CD4-positive, alpha-beta T cell treated with Interleukin-21 for 1 hour (primary cell): ENCODE data around the gene IGBP1.
"Not testable (repeated sequence)": the region's sequence is repeated elsewhere in the genome, so short reads cannot be mapped to it uniquely, and the experiment has no call there.

Experiments
- DNase-seq: peaks from one replicate; pipeline ENCODE4 v3.0.0-alpha.2; 2020

The IGBP1 gene

DNA sequence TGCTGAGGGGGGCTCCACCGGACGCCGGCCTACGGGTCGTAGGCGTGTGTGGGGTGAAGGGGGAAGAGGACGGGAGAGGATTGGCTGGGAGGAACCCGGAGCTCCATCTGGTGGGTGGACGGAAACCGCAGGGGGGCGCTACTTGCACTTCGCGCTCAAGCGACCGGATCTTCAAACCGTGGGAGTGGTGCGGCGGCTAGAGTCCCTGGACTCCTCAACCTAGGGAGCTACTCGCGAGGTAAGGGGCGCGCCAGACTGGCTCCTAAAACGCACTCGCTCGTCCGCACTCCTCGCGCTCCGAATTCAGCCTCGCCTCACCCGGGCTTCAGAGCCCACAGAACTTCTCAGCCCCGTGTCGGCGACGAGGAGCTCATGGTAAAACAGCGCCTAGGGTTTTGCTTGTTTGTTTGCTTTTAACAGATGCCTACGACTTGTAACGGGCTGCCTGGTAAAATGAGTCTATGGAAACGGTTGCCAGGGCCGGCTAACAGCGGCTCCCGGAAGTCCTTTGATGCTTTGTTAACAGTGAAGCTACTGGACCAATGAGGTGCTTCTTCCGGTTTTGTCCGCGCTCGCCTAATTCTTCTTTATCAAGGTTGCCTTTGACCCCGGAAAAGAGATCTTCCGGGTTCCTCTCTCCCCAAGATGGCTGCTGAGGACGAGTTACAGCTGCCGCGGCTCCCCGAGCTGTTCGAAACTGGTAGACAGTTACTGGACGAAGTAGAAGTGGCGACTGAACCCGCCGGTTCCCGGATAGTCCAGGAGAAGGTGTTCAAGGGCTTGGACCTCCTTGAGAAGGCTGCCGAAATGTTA, at the start of gene IGBP1:
Gene IGBP1, plus strand, starts transcription at position 145 of the 813 bp plus-strand sequence. Its CDS starts 501 bp downstream, at position 646.
- peak; percentile 88 for DNase-seq

DNA sequence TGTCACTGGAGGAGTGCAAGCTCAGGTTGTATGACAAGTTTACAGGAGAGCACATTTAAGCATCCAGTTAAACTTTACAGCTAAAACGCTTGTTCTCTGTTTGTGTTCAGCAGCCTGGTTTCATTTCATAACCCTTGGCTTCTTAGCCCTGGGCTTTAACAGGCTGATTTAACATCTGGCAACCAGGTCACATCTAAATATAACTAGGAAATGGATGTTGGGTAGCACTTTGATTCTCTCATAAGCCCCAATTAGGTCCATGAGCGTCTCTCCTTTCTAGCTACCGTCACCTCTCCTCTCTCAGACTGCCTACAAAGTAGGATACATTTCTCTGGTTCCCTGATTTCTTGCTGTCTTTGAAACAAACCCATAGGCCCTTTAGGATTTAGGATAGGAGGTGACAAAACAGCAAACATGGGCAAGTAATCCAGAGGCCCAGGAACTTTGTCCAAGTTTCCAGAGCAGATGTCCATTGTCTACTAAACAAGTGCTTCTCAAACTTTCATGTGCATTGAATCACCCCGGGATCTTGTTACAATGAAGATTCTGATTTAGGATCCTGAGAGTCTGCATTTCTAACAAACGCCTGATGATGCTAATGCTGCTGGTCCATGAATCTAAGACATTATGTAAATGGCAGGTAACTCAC, 48.5 kb upstream of the IGBP1 start:
- DNase-seq = no peak

DNA sequence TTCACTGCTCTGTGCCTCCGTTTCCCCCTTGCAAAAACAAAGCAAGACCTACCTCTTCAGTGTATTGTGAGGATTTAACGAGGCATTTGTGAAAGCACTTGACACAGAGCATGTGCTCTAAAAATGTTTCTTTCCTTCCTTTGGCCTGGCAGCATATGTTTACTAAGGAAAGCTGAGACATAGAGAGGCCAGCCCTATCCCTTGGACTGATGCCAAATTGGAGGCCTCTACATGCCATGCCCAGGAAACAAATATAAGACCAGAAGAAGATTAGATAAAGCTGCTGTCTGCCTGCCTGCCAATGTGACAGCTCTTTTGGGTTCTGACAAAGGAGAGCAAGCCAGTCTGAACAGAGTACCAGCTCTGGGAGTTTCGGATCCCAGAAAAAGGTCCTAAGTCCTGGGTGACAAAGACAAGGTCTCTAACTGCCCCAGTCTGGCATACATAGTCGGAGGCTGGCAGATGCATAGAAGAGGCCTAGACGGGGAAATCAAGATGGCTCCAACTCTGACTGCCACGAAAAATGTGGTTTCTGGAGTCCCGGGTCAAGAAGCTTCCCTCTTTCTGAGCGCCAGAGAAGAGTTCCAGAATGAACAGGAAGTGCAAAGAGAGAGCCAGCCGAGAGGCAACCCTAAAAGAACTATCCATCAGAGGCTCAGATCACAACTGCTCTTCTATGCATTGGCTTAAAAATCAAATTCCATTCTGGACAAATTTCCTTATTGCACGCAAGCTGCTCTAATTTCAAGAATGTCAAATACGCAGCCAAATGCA, 45.2 kb upstream of the IGBP1 start:
- DNase-seq = no peak

DNA sequence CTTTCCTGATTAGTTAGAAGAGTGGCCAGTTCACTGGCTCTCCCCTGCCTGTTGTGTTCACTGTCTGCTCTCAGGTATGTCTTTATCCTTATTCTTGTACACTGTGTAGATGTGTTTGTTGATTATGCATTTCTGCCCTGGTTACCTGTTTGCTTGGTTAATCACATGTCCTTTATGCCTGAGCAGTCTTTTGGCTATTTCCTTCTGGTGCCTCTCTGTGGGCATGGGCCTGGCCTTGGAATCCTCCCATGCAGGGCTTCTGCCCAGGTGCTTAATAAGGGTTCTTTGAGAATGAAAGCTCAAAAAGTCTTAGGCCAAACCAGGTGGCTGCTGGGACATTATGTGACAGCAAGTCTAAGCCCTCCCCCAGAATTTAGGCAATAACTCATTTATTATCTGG, 44.5 kb upstream of the IGBP1 start:
- no peak for DNase-seq

DNA sequence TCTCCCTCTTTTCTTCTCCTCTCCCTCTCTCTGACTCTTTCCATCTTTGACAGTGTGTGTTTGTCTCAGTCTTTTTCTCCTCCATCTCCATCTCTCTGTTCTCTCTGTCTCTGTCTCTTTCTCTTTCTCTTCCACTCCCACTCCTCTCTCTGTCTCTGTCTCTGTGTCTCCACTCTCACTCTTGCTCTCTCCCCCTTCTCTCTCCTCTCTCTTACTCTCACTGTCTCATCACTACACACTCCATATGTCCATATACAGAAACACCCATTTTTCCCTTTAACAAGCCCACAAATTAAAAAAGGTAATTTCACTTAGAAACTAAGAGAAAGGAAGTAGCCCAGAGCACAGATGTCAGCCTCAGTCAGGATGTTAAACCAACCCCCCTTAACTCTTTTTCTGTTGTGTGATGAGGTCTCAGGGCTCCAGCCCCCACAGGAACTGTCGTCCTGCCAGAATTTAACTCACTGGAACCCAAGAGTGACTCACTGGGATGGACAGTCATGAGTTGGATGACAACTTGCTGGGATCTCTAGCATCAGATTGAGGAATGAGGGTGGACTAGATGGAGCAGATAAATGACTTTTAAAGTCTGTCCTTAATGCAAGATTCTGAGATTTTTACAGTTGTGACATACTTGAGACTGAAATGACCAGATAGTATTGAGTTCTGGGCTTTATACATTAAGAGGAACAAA, 43.5 kb upstream of the IGBP1 start:
- no peak for DNase-seq

DNA sequence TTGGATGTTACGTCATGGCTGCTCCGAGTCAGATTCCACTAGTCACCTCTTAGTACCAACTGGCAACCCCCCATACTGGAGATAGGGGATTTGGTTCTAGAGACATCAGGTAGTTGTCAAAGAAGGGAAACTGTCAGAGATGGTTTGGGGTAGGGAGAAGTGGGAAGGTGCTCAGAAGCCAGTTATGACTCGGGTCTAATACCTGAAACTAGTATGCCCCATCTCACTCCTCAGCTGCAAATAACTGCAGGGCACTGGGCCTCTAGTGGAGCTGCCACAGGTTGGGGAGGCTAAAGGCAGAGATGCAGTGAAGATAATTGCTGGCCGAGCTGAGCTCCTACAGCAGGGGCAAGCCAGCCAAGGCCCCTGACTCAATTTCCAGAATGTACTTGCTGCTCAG, 41.0 kb upstream of the IGBP1 start:
- DNase-seq = no peak

DNA sequence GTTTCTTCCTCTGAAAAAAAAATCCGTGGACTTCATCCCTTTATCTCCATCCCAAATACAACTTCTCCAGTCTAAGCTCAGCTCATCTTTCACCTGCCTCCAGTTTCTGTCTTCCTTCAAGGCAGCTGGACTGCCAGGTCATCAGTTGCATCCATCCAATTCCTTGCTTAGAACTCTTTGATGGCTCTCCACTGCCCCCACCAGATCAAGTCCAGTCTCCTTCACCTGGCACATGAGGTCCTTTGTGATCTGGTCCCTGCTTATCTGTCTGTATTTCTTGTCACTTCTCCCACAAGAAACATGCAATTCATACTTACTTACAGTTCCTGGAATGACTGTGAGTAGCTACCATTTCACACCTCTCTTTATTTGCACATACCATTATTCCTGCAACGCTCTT, 37.2 kb upstream of the IGBP1 start:
- DNase-seq = no peak

DNA sequence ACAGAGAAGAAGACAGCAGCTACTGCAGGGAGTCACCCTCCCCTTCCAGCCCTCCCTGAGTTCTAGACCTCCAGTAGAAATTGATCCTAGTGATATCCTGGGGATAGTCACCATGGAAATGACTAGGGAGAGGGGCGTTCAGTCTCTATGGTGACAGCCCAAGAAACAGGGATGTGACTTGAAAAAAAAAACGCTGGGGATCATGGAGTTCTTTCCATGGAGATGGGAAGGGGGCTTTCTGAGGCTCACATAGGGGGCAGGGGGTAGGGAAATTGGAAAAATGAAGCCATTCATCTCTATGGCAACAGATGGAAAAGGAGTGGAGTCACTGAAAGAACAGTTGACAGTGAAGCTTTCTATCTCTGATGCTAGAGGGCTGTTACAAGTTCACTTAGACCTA, 28.0 kb upstream of the IGBP1 start:
- no peak for DNase-seq

DNA sequence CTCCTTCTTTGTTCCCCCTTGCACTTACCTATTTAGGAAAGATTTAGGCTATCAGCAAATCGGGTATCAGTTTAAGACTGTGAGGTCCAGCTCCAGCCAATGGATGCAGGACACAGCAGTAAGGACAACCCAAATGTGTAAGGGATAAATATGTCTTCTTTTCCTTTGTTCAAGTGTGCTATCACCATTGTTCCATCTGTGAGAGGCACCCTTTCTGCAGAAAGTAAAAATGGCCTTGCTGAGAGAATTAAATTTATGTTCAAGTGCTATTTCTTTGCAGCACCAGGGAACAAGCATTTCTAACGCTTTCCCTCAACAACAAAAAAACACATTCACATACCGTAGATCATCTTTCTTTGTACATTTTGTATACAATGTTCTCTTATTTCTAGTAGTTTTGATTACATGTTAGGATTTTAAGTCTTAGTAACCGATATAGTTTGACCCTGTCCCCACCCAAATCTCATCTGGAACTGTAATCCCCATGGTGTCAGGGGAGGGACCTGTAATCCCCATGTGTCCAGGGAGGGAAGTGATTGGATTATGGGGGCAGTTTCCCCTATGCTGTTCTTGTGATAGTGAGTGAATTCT, 21.7 kb upstream of the IGBP1 start:
- DNase-seq = not testable (repeated sequence)

DNA sequence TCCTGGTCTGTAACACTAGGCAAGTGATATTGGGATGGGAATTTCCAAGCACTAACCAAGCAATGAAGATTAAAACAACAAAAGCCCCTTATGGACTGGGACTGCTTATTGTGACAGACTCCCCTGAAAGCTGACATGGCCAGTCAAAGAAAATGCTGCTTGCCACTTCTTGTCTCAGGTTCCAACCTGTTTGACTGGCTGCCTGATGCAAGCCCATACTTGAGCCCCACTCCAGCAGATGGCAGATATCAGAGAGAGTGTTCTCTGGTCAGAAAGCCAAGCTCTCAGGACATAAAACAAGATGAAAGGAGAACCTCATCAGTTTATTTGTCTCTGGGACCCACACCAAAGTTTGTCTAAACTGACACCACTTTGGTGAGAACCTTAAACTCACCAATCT, 15.5 kb upstream of the IGBP1 start:
- no peak for DNase-seq

DNA sequence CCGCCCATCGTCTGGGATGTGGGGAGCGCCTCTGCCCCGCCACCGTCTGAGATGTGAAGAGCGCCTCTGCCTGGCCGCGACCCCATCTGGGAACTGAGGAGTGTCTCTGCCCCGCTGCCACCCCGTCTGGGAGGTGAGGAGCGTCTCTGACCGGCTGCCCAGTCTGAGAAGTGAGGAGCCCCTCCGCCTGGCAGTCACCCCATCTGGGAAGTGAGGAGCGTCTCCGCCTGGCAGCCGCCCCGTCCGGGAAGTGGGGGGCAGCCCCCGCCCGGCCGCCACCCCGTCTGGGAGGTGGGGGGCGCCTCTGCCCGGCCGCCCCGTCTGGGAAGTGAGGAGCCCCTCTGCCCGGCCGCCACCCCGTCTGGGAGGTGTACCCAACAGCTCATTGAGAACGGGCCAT, 10.2 kb upstream of the IGBP1 start:
- not testable (repeated sequence) for DNase-seq

DNA sequence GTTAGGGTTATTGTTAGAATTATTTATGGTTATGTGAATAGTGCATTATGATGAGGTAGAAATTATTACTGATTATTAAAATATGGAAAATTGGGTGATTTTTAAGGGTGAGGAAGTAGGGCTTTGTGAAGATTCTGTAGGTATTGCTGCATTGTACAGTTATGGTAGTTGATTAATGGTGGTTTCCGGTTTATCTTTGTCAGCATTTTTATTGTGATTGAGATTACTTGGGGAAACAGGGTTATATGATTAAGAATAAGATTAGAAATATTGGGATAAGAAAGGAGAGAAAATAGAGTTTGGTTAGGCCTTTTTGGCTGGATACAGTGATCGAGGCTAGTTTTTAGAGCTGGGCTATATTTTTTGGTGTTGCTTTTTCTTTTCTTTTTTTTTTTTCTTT, 8.6 kb upstream of the IGBP1 start:
- DNase-seq = no peak

DNA sequence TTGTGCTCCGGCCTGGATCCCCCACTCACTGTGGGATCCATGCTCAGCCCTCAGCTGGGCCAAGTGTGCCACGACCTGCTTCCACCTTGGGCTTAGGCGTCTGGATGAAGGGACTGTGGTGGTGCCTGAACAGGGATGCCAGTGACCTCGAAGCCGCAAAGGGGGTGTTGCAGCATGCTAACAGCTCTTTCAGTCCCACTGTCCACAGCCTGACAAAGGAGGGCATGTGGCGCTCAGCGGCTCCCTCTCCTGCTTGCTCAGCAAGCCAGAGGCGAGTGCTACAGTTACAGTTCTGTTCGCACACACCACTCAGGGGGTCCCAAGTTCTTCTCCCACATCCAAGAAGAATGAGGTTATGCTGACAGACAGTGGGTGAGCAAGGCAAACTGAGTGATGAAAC, 5.2 kb upstream of the IGBP1 start:
- DNase-seq = no peak

DNA sequence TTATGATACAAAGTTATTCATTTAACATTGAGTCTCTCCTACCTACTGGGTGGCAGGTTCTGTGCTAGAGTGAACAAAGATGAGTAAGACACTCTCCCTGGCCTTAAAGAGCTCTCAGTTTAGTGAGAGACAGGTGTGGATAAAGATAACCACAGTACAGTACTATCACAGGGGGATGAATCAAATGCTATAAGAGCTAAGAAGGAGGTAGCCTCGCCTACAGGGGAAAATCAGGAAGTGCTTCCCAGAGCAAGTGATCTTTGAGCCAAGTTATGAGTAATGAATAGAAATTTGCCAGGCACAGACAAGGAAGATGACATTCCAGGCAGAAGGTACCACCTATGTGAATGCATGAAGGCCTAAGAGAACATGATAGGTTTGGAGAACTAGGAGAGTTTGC, 3.4 kb upstream of the IGBP1 start:
- DNase-seq = no peak

DNA sequence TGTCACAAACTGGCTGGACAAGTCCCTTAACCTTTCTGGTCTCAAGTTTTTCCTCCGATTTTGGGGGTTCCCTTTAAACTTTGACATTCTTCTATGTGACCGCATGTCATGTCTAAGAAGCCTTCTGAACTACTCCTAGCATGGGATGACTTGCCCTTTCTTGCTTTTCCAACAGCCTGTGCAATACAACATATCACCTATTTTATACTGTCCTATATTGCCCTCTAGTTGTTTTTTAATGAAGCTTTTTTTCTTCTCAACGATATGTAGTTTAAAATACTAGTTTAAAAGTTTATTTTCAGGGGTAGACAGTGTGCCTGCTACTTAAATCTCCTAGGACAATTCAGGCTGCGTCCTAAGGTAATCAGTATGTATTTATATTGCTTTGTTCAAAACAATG, 1.0 kb upstream of the IGBP1 start:
- DNase-seq = no peak

DNA sequence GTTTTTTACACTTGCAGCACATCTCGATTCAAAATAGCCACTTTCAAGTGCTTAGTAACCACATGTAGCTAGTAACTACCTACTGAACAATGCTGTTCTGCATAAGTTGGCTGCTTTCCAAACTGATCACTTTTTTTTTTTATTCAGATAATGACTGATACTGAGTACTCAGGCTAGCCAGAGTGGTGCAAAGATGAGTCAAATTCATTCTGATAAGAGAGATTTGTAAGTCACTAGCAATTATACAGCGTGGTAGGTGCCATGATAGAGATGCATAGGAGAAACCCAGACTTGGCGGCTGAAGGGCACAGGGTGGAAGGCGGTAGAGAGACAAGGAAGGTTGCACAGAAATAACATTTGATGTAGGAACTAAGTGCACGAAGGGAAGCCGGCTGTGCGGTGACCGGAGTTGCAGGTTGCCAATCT, 357 bp upstream of the IGBP1 start:
- DNase-seq = peak; percentile 38

DNA sequence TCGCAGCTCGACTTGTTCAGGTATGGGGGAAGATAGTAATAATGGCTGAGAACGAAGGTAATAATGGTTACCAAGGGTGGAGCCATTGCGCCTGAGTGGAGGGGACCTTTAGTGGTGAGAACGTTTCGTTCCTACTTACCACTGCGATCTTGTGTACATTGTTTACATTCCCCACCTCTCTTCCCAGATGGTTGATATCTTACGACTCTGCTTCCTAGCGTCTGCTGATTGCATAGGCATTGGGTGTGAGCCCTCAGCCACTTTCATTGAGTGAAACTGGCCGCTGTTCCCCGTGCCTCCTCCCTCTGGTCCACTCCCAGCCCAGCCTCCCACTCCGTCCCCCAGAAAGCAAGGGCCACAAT, 850 bp downstream of the IGBP1 start:
- DNase-seq = no peak

DNA sequence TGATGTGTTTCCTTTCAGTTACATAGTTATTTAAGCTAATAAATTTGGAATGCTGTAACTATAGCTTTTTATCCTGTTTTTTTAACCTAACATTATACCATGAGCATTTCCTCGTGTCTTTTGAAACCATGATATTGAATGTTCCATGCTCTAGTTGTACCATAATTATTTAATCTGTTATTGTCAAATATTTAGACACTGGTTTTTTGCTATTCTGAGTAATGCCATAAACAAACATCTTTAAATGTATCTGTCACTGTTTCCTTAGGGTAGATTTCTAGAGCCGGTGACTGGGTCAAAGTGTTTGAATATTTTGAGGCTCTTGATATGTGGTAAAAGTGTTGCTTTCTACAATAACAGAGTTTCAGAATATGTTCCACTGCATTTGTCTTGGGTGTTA, 5.4 kb downstream of the IGBP1 start:
- no peak for DNase-seq

DNA sequence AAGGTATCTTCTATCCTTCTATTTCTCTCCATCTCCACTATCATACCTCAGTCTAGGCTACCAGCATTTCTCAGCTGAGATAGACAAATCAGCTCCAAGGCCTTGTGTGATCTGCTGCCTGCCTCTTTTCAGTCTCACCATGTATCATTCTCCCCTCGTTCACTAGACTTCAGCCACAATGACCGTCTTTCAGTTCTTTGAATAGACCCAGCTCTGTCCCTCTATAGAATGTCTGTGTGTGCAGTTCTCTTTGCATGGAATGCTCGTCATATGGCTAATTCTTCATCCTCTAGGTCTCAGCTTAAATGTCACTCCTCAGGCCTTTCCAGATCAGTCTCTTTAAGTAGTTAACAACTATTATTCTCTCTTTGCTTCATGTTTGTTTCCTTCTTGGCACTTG, 6.5 kb downstream of the IGBP1 start:
- no peak for DNase-seq

DNA sequence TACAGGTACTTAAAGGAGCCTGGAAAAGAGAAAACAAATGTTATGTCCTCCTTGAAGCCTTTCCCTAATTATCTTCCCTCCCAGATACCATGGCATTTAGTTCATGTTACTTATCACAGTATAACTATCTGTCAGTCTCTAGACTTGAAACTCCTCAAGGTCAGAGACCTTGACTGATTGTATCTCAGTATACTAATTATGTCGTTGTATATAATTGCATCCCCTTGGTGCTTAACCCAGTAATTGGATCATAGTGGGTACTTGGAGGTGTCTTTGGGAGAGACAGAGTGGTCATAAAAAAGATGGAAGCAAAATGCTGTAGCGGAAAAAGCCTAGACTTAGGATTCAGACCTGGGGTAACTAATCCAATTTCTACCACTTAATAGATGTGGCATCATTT, 8.1 kb downstream of the IGBP1 start:
- no peak for DNase-seq

DNA sequence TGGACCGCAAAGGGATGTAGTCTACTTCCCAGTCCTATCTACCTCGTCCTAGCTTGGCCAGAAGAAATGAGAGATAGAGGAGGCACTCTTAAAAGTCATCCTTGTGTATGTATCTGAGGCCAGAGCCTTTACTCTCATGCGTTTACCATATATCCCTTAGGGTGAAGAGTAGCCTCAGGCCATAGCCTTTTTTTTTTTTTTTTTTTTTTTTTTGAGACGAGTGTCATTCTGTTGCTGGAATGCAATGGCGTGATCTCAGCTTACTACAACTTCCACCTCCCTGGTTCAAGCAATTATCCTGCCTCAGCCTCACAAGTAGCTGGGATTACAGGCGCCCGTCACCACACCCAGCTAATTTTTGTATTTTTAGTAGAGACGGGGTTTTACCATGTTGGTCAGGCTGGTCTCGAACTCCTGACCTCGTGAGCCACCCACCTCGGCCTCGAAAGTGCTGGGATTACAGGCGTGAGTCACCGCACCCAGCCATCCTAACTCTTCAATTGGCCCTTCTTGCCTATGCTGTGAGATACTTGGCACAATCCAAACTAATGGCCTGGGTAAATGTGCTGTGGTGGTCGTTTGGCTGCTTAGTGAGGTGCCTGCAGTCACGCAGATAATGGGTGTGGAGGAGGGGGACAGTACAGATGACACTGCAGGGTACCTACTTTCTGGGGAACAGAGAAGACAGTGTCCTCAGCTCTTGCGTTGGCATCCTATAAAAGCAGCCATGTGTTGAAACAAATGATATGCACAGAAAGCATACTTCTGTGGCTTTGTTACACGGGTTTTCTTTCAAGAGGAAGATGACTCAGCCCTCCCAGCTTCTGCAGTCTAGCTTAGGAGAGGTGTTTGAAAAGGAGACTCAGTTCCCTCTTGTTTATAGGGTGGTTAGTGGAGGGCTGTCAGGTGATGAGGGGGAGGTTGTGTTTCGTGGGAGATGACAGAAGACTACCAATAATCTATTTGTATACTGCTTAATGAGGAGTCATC, 33.6 kb downstream of the IGBP1 start:
- DNase-seq = no peak
